HG03460 (cell line): ENCODE data around the gene ZSCAN10.

Experiments used
- ATAC-seq: cut with Tn5 transposase; IDR thresholded peaks from one replicate; pipeline ENCODE4 v1.9.1; 2021; ENCODE audit not compliant: unreplicated experiment

ZSCAN10 gene

GRCh38 chr16:3112058-3112880 is 13.2 kb upstream of the ZSCAN10 start, which contains the start of gene ZNF205:
TSS of gene ZNF205 (plus strand) at chr16:3112586. CDS start at chr16:3113431, 845 bp downstream.
- ATAC-seq, result no peak

- peak; percentile 86 for ATAC-seq
Measured at GRCh38 chr16:3106205-3106928, 7.3 kb upstream of the ZSCAN10 start.

- ATAC-seq, result no peak
Measured at GRCh38 chr16:3101841-3102470, 2.9 kb upstream of the ZSCAN10 start.

GRCh38 chr16:3101018-3101840 is 2.1 kb upstream of the ZSCAN10 start:
- ATAC-seq, result no peak

- ATAC-seq, result no peak
Measured at GRCh38 chr16:3099732-3100499, 822 bp upstream of the ZSCAN10 start.

- no peak for ATAC-seq
Measured at GRCh38 chr16:3099395-3099731, 269 bp upstream of the ZSCAN10 start.

- ATAC-seq, result no peak
Measured at GRCh38 chr16:3097266-3097665, 1.8 kb downstream of the ZSCAN10 start.

GRCh38 chr16:3096362-3096761 is 2.7 kb downstream of the ZSCAN10 start:
- no peak for ATAC-seq

- ATAC-seq, result no peak
Measured at GRCh38 chr16:3095869-3096268, 3.2 kb downstream of the ZSCAN10 start.

GRCh38 chr16:3094289-3095027 is 4.6 kb downstream of the ZSCAN10 start:
- no peak for ATAC-seq

- ATAC-seq, result no peak
Measured at GRCh38 chr16:3092501-3092941, 6.6 kb downstream of the ZSCAN10 start.

GRCh38 chr16:3091551-3091950 is 7.5 kb downstream of the ZSCAN10 start:
- ATAC-seq, result no peak

- no peak for ATAC-seq
Measured at GRCh38 chr16:3089717-3090592, 9.1 kb downstream of the ZSCAN10 start.

GRCh38 chr16:3088925-3089716 is 10.0 kb downstream of the ZSCAN10 start:
- no peak for ATAC-seq

- no peak for ATAC-seq
Measured at GRCh38 chr16:3088450-3088849, 10.6 kb downstream of the ZSCAN10 start.

- ATAC-seq, result no peak
Measured at GRCh38 chr16:3087243-3088235, 11.6 kb downstream of the ZSCAN10 start.
